ENCODE results near the gene NSL1.

The NSL1 gene

GRCh38 chr1:212685429-212685828 lies 106.1 kb downstream of the NSL1 start:
- DNase-seq (ENCODE audit: low read depth) = no peak

GRCh38 chr1:212684521-212685090 lies 107.0 kb downstream of the NSL1 start:
- DNase-seq (ENCODE audit: low read depth) = no peak

GRCh38 chr1:212684076-212684475 lies 107.5 kb downstream of the NSL1 start:
- no peak for DNase-seq (ENCODE audit: low read depth)

GRCh38 chr1:212683357-212683722 lies 108.2 kb downstream of the NSL1 start:
- DNase-seq (ENCODE audit: low read depth) = no peak

GRCh38 chr1:212680680-212681389 lies 110.7 kb downstream of the NSL1 start:
- no peak for DNase-seq (ENCODE audit: low read depth)

- no peak for DNase-seq (ENCODE audit: low read depth)
Measured at GRCh38 chr1:212678456-212679410, 112.8 kb downstream of the NSL1 start.

- no peak for DNase-seq (ENCODE audit: low read depth)
Measured at GRCh38 chr1:212677573-212677972, 114.0 kb downstream of the NSL1 start.

- no peak for DNase-seq (ENCODE audit: low read depth)
Measured at GRCh38 chr1:212677136-212677535, 114.4 kb downstream of the NSL1 start.
